IMR-90 (cell line): ENCODE data around the gene ELMO1. TPM values are rescaled to one million over a fixed set of nuclear protein-coding genes. Genes with fewer than 3 reads are reported as not detected.

Experiments
- ATAC-seq: fragments of 200-7000 bp; cut with Tn5 transposase; 2 replicates; pipeline ENCODE4 v1.9.1; 2020; ENCODE audit warnings: low read depth, mild to moderate bottlenecking, moderate library complexity
- BruUV-seq: library from RNA; stranded (reverse); fragments of 400-500 nt; replicated peaks from 2 replicates; lab custom pipeline; 2021; lab: Mats Ljungman, UMichigan
- CTCF ChIA-PET: fragments of 300-600 bp; formaldehyde crosslinking; extraction: SDS; loops from one replicate; lab custom pipeline; 2021; ENCODE audit warnings: antibody characterized with exemption; lab: Yijun Ruan, JAX
- POLR2A ChIA-PET: fragments of 300-600 bp; sonication (Branson Sonifier 250); formaldehyde crosslinking; loops from one replicate; lab custom pipeline; 2022; ENCODE audit warnings: antibody characterized with exemption; ENCODE audit not compliant: unreplicated experiment; lab: Charles Lee
- DNase-seq: peaks from one replicate; pipeline ENCODE4 v3.0.0; 2013
- H2AFZ ChIP-seq: replicated peaks from 2 replicates; pipeline ENCODE3; 2013; ENCODE audit warnings: low read length, mild to moderate bottlenecking; ENCODE audit not compliant: poor library complexity
- H2AK5ac ChIP-seq: 2 replicates; pipeline ENCODE4 v1.6.1; 2013; ENCODE audit warnings: low read depth, low read length, inconsistent platforms
- H2AK9ac ChIP-seq: replicated peaks from 2 replicates; pipeline ENCODE3; 2013; ENCODE audit warnings: mild to moderate bottlenecking, low read depth, low read length, moderate library complexity; ENCODE audit not compliant: poor library complexity
- H2BK120ac ChIP-seq: 2 replicates; pipeline ENCODE4 v1.6.1; 2013; ENCODE audit warnings: low read depth, low read length, inconsistent platforms
- H2BK15ac ChIP-seq: 3 replicates; pipeline ENCODE4 v1.6.1; 2013; ENCODE audit warnings: low read depth, low read length, inconsistent platforms
- H2BK20ac ChIP-seq: 2 replicates; pipeline ENCODE4 v1.6.1; 2013; ENCODE audit warnings: low read depth, mild to moderate bottlenecking, inconsistent platforms, low read length, moderate library complexity
- H2BK5ac ChIP-seq: 2 replicates; pipeline ENCODE4 v1.6.1; 2013; ENCODE audit warnings: mild to moderate bottlenecking, low read depth, low read length, inconsistent platforms; ENCODE audit not compliant: poor library complexity, severe bottlenecking
- H3K14ac ChIP-seq: replicated peaks from 2 replicates; pipeline ENCODE4 v1.6.1; 2013; ENCODE audit warnings: low read depth, low read length, inconsistent platforms
- H3K18ac ChIP-seq: 2 replicates; pipeline ENCODE4 v1.6.1; 2013; ENCODE audit warnings: low read depth, low read length, control low read depth
- H3K23ac ChIP-seq: 2 replicates; pipeline ENCODE4 v1.6.1; 2013; ENCODE audit warnings: low read depth, low read length, inconsistent platforms
- H3K27ac ChIP-seq: 2 replicates; pipeline ENCODE4 v1.5.1; 2013; ENCODE audit warnings: mild to moderate bottlenecking, control low read depth, low read length; ENCODE audit not compliant: insufficient read depth
- H3K27me3 ChIP-seq: 2 replicates; pipeline ENCODE4 v1.6.1; 2013; ENCODE audit warnings: low read length; ENCODE audit not compliant: control insufficient read depth, insufficient read depth
- H3K36me3 ChIP-seq: 2 replicates; pipeline ENCODE4 v1.6.1; 2013; ENCODE audit warnings: low read length, mixed read lengths; ENCODE audit not compliant: control insufficient read depth, insufficient read depth
- H3K4ac ChIP-seq: 2 replicates; pipeline ENCODE4 v1.6.1; 2013; ENCODE audit warnings: low read depth, low read length, inconsistent platforms
- H3K4me1 ChIP-seq: 2 replicates; pipeline ENCODE4 v1.6.1; 2013; ENCODE audit warnings: low read length, mixed read lengths; ENCODE audit not compliant: control insufficient read depth, insufficient read depth
- H3K4me2 ChIP-seq: 2 replicates; pipeline ENCODE4 v1.6.1; 2013; ENCODE audit warnings: low read depth, mild to moderate bottlenecking, control low read depth, low read length, moderate library complexity
- H3K4me3 ChIP-seq: 2 replicates; pipeline ENCODE4 v1.5.1; 2013; ENCODE audit warnings: low read depth, mild to moderate bottlenecking, control low read depth, low read length, moderate library complexity; ENCODE audit not compliant: insufficient read depth
- H3K56ac ChIP-seq: 2 replicates; pipeline ENCODE4 v1.6.1; 2013; ENCODE audit warnings: low read length, inconsistent platforms; ENCODE audit not compliant: insufficient read depth; ENCODE audit errors: extremely low read depth
- H3K79me1 ChIP-seq, 2 experiments: 2 replicates each; pipeline ENCODE4 v1.6.1; 2013; ENCODE audit warnings: low read length in 2 of 2, inconsistent platforms in 1 of 2, low read depth in 1 of 2
- H3K9ac ChIP-seq: 2 replicates; pipeline ENCODE4 v1.6.1; 2013; ENCODE audit warnings: low read depth, low read length, control low read depth
- H3K9me1 ChIP-seq: 2 replicates; pipeline ENCODE4 v1.6.1; 2013; ENCODE audit warnings: low read length, inconsistent platforms; ENCODE audit not compliant: insufficient read depth
- H3K9me3 ChIP-seq: 2 replicates; pipeline ENCODE4 v1.6.1; 2013; ENCODE audit warnings: low read length; ENCODE audit not compliant: control insufficient read depth, insufficient read depth
- H4K20me1 ChIP-seq: 2 replicates; pipeline ENCODE4 v1.6.1; 2013; ENCODE audit warnings: low read length, inconsistent platforms; ENCODE audit not compliant: insufficient read depth
- H4K5ac ChIP-seq: 2 replicates; pipeline ENCODE4 v1.6.1; 2013; ENCODE audit warnings: mild to moderate bottlenecking, low read depth, low read length, control low read depth
- H4K8ac ChIP-seq, 2 experiments: 2 replicates each; pipeline ENCODE4 v1.6.1; 2013; ENCODE audit warnings: low read depth in 2 of 2, low read length in 2 of 2, control low read depth in 1 of 2, inconsistent platforms in 1 of 2
- H4K91ac ChIP-seq: 2 replicates; pipeline ENCODE4 v1.6.1; 2013; ENCODE audit warnings: low read depth, low read length, inconsistent platforms; ENCODE audit not compliant: insufficient read depth
- BHLHE40 ChIP-seq: fragments of 150-350 bp; IDR thresholded peaks from 2 replicates; pipeline ENCODE4 v1.6.1; 2016; ENCODE audit warnings: mild to moderate bottlenecking, low read depth, low read length
- CEBPB ChIP-seq: IDR thresholded peaks from 2 replicates; pipeline ENCODE4 v1.6.1; 2012; ENCODE audit warnings: low read depth, low read length, improper control_type of control experiment
- CHD1 ChIP-seq: IDR thresholded peaks from 2 replicates; pipeline ENCODE4 v1.6.1; 2012; ENCODE audit warnings: low read depth, low read length, improper control_type of control experiment
- FOS ChIP-seq: fragments of 150-350 bp; IDR thresholded peaks from 2 replicates; pipeline ENCODE4 v1.6.1; 2016; ENCODE audit warnings: low read depth, low read length
- MAFK ChIP-seq: IDR thresholded peaks from 2 replicates; pipeline ENCODE4 v1.6.1; 2012; ENCODE audit warnings: low read depth, low read length, improper control_type of control experiment
- MAZ ChIP-seq: IDR thresholded peaks from 2 replicates; pipeline ENCODE4 v1.6.1; 2012; ENCODE audit warnings: low read depth, mild to moderate bottlenecking, low read length, improper control_type of control experiment, moderate library complexity, borderline replicate concordance
- MXI1 ChIP-seq: IDR thresholded peaks from 2 replicates; pipeline ENCODE4 v1.6.1; 2012; ENCODE audit warnings: low read depth, mild to moderate bottlenecking, low read length, moderate library complexity, borderline replicate concordance
- NFE2L2 ChIP-seq: fragments of 150-350 bp; IDR thresholded peaks from 2 replicates; pipeline ENCODE4 v1.6.1; 2016; ENCODE audit warnings: low read depth, mild to moderate bottlenecking, low read length
- POLR2A ChIP-seq: IDR thresholded peaks from 2 replicates; pipeline ENCODE4 v1.6.1; 2012; ENCODE audit warnings: mild to moderate bottlenecking, low read depth, low read length
- RAD21 ChIP-seq: IDR thresholded peaks from 2 replicates; pipeline ENCODE4 v1.6.1; 2012; ENCODE audit warnings: low read length, improper control_type of control experiment
- RCOR1 ChIP-seq: IDR thresholded peaks from 2 replicates; pipeline ENCODE4 v1.6.1; 2012; ENCODE audit warnings: mild to moderate bottlenecking, low read length, improper control_type of control experiment; ENCODE audit not compliant: insufficient replicate concordance
- RFX5 ChIP-seq: IDR thresholded peaks from 2 replicates; pipeline ENCODE4 v1.8.0; 2012; ENCODE audit warnings: low read depth, mild to moderate bottlenecking, low read length, moderate library complexity
- SMC3 ChIP-seq: fragments of 150-350 bp; IDR thresholded peaks from 2 replicates; pipeline ENCODE4 v1.6.1; 2016; ENCODE audit warnings: low read depth, mild to moderate bottlenecking, antibody characterized with exemption, low read length, moderate library complexity
- WGBS, 2 experiments: methylation state at CpG; one replicate each; pipeline versions ENCODE4 v1.1.5 to v1.1.7; 2013; ENCODE audit warnings: missing lambda C conversion rate in 2 of 2; ENCODE audit not compliant: insufficient read length in 1 of 2; ENCODE audit errors: extremely low coverage in 2 of 2; 5-methylcytosine and 5-hydroxymethylcytosine counted together
- dilution Hi-C: fragments of 300-500 bp; cut with HindIII; formaldehyde crosslinking; loops from one replicate; pipeline ENCODE4 v1.14.3; 2018; ENCODE audit warnings: low sequenced_read_pairs; ENCODE audit not compliant: unreplicated experiment
- in situ Hi-C: fragments of 300-500 bp; cut with MboI; formaldehyde crosslinking; loops from 3 replicates; pipeline ENCODE4 v1.14.3; 2019; ENCODE audit warnings: low sequenced_read_pairs, inconsistent platforms, mixed read lengths
- intact Hi-C: fragments of 100-400 bp; cut with micrococcal nuclease; formaldehyde crosslinking; loops from 2 replicates; pipeline ENCODE4 v1.10.0; 2022
- polyA plus RNA-seq, 3 experiments: library from polyadenylated mRNA; depleted of rRNA; stranded (reverse); fragments of >200 nt; gene quantifications; 2 replicates each; pipeline ENCODE4 v1.2.3, GENCODE V29; 2012; ENCODE audit warnings: low replicate concordance in 1 of 3
- total RNA-seq: library from RNA; depleted of rRNA; stranded (reverse); fragments of >200 nt; gene quantifications from 2 replicates; pipeline ENCODE4 v1.2.3, GENCODE V29; 2012
- TF ChIP-seq, protein P1 (sequence below): fragments of 150-350 bp; IDR thresholded peaks from 2 replicates; pipeline ENCODE4 v1.6.1; 2016; ENCODE audit warnings: low read depth, mild to moderate bottlenecking, low read length, moderate library complexity, borderline replicate concordance
- TF ChIP-seq, protein P2 (sequence below): fragments of 150-350 bp; IDR thresholded peaks from 2 replicates; pipeline ENCODE4 v1.6.1; 2017; ENCODE audit warnings: mild to moderate bottlenecking, antibody characterized with exemption, low read length, low read depth

Gene ELMO1
- total and polyA plus RNA-seq, 2 of the 4 experiments (the other 2 are of a cell fraction) = 0.03 TPM; not detected in 1

GRCh38 chr7:37107047-37107750 lies 341.5 kb downstream of the ELMO1 start:
- in situ Hi-C loops (no loop called here), dilution Hi-C loops (no loop called here), intact Hi-C loops (loop anchor here (5.0 kb wide), 1 partner anchor 75 kb away; no protein-coding TSS in a partner anchor)
- TF ChIP-seq MAZ (no peak), RFX5 (no peak), CHD1 (no peak), SMC3 (no peak), CEBPB (no peak), RAD21 (no peak), MAFK (no peak), MXI1 (no peak), FOS (no peak), NFE2L2 (no peak), POLR2A (no peak), BHLHE40 (no peak), RCOR1 (no peak)
- TF ChIP-seq, protein P1, sequence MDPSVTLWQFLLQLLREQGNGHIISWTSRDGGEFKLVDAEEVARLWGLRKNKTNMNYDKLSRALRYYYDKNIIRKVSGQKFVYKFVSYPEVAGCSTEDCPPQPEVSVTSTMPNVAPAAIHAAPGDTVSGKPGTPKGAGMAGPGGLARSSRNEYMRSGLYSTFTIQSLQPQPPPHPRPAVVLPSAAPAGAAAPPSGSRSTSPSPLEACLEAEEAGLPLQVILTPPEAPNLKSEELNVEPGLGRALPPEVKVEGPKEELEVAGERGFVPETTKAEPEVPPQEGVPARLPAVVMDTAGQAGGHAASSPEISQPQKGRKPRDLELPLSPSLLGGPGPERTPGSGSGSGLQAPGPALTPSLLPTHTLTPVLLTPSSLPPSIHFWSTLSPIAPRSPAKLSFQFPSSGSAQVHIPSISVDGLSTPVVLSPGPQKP = no peak
- TF ChIP-seq, protein P2, sequence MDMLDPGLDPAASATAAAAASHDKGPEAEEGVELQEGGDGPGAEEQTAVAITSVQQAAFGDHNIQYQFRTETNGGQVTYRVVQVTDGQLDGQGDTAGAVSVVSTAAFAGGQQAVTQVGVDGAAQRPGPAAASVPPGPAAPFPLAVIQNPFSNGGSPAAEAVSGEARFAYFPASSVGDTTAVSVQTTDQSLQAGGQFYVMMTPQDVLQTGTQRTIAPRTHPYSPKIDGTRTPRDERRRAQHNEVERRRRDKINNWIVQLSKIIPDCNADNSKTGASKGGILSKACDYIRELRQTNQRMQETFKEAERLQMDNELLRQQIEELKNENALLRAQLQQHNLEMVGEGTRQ = no peak
- Histone ChIP-seq H2BK120ac (no peak overlapping the region; the same call in 1 of the 2 replicates), H3K23ac (no peak overlapping the region), H3K9me3 (no peaks in the 10 kb centered on the region), H3K4me2 (no peak overlapping the region), H4K91ac (no peak overlapping the region), H2BK5ac (no peak overlapping the region), H3K36me3 (no peaks in the 10 kb centered on the region), H3K9ac (no peak overlapping the region), H3K27me3 (no peaks in the 10 kb centered on the region), H3K4me3 (no peak overlapping the region), H3K27ac (no peak overlapping the region), H3K4me1 (peaks cover 7% of the 10 kb centered on the region), H4K5ac (no peak overlapping the region), H3K56ac (no peak overlapping the region), H3K9me1 (no peaks in the 10 kb centered on the region), H3K14ac (no peak overlapping the region), H2AFZ (no peak overlapping the region), H3K79me1 (no peaks in the 10 kb centered on the region), H2AK9ac (no peak overlapping the region), H4K8ac (no peak overlapping the region), H4K20me1 (no peaks in the 10 kb centered on the region), H2BK20ac (no peak overlapping the region), H3K18ac (no peak overlapping the region), H2AK5ac (no peak overlapping the region), H3K4ac (no peak overlapping the region), H2BK15ac (no peak overlapping the region)
- DNase-seq (no peak), ATAC-seq (no peak)
- POLR2A ChIA-PET = no interaction called here
- CTCF ChIA-PET = no interaction called here
- no CpG with 5 or more reads among the region's 4 CpGs for WGBS, 2 experiments
- no TSS peak for BruUV-seq
